A549 (cell line): ENCODE measurements around the gene IDH3B.

Experiments
- BHLHE40 ChIP-seq: IDR thresholded peaks from 2 replicates; pipeline ENCODE4 v1.6.1; 2012; ENCODE audit warnings: low read depth, low read length, inconsistent platforms
- CTCF ChIP-seq: fragments of >200 bp; sonication (Bioruptor Twin); formaldehyde crosslinking; IDR thresholded peaks from 3 replicates; pipeline ENCODE4 v1.5.1; 2016
- EP300 ChIP-seq, 2 experiments: fragments of >200 bp; sonication (Bioruptor Twin); formaldehyde crosslinking; IDR thresholded peaks; 2 replicates in 1 of 2; 3 replicates in 1 of 2; pipeline ENCODE4 v1.6.1; 2016 to 2017
- HDAC2 ChIP-seq: fragments of 200-600 bp; sonication (generic); IDR thresholded peaks from 2 replicates; pipeline ENCODE4 v1.6.1; 2016
- HOXA7 ChIP-seq: fragments of 250-450 bp; sonication (Bioruptor Pico); IDR thresholded peaks from 2 replicates; pipeline ENCODE4 v1.5.0; 2020; ENCODE audit warnings: mild to moderate bottlenecking, moderate library complexity
- MAZ ChIP-seq: fragments of 150-350 bp; IDR thresholded peaks from 2 replicates; pipeline ENCODE4 v1.6.1; 2014; ENCODE audit warnings: antibody characterized with exemption, low read depth, low read length, borderline replicate concordance
- MYC ChIP-seq: IDR thresholded peaks from 2 replicates; pipeline ENCODE4 v1.6.1; 2012; ENCODE audit warnings: mild to moderate bottlenecking, inconsistent platforms, low read length, improper control_type of control experiment, borderline replicate concordance
- PHF8 ChIP-seq: fragments of 200-600 bp; sonication (generic); IDR thresholded peaks from 2 replicates; pipeline ENCODE4 v1.6.1; 2016; ENCODE audit warnings: low read depth, mild to moderate bottlenecking, antibody characterized with exemption, moderate library complexity, borderline replicate concordance
- POLR2A ChIP-seq: IDR thresholded peaks from 2 replicates; pipeline ENCODE4 v1.6.1; 2012; ENCODE audit warnings: mild to moderate bottlenecking, low read length
- RCOR1 ChIP-seq: fragments of 150-350 bp; IDR thresholded peaks from 2 replicates; pipeline ENCODE4 v1.6.1; 2014; ENCODE audit warnings: antibody characterized with exemption, low read length, low read depth
- REST ChIP-seq: fragments of 200-600 bp; sonication (generic); IDR thresholded peaks from 2 replicates; pipeline ENCODE4 v1.6.1; 2016; ENCODE audit warnings: antibody characterized with exemption, mild to moderate bottlenecking, moderate library complexity
- RNF2 ChIP-seq: fragments of 200-600 bp; sonication (generic); IDR thresholded peaks from 2 replicates; pipeline ENCODE4 v1.6.1; 2016; ENCODE audit warnings: low read depth, mild to moderate bottlenecking, antibody characterized with exemption, moderate library complexity, borderline replicate concordance

DNA sequence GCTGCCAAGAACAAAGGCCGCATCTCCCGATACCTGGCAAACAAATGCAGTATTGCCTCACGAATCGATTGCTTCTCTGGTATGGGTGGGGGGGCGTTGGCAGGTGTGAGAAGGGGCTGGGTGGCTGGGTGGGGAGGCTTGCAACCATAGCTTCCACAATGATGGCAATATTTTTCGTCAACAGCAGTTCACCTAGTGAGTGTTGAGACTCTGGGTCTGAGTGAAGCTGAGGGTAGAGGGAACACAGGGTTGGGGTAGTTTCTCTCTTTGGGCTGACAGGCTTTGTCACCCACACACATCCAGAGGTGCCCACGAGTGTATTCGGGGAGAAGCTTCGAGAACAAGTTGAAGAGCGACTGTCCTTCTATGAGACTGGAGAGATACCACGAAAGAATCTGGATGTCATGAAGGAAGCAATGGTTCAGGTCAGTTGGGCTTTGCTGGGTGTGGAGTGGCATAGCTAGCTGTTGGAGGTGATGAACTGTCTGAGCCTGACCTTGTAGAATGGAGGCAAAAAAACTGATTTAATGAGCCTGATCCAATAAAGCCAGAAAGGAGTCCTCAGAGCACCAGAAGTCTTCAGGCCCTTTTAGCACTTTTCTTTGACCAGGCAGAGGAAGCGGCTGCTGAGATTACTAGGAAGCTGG, 7.4 kb downstream of the IDH3B start:
- TF ChIP-seq POLR2A (no peak), CTCF (no peak), BHLHE40 (no peak), PHF8 (no peak), REST (no peak), RCOR1 (no peak), HDAC2 (no peak), MAZ (no peak), HOXA7 (no peak), MYC (no peak), RNF2 (no peak), EP300 (IDR thresholded peaks at IDR 0.05) (no peak)
